ENCODE results near the gene GJD4. TPM values are rescaled to one million over a fixed set of nuclear protein-coding genes. Genes with fewer than 3 reads are reported as not detected.
A peak's percentile ranks its signal among the peaks of the same experiment; 100 is the strongest.

The GJD4 gene
- polyA plus RNA-seq, 1 donor from 2014 or later, result not detected

DNA sequence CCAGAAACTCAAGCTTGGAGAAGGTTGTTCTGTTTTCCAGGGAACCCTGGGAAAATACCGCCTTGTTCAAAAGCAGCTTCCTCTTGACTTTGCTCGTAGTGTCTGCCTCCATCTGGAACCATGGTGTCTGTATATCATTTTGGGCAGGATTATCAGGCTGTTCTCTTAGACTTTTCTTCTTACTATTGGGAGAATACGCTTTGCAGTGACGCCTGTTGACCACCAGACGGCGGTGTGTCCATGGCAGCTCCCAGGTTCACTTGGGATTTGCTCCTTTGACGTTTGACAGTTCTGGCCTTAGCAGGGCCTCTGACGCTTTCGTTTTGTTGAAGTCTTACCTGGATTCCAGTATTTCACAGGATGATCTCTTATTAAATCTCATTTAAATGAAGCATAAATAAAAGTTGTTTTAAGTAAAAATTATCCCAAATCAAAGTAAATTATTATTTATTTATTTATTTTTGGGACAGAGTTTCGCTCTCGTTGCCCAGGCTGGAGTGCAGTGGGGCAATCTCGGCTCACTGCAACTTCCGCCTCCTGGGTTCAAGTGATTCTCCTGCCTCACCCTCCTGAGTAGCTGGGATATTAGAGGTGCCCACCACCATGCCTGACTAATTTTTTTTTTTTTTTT lies 41.8 kb upstream of the GJD4 start:
- no peaks in the 10 kb centered on the region for H3K9me2 ChIP-seq (ENCODE audit: insufficient read depth, low read length)
- H3K79me2 ChIP-seq (replicated peaks; ENCODE audit: insufficient read depth, low read length), result no peaks in the 10 kb centered on the region
- H3F3A ChIP-seq (ENCODE audit: insufficient read depth, low read length, poor library complexity, severe bottlenecking), result no peaks in the 10 kb centered on the region
- H3K9ac ChIP-seq (ENCODE audit: low read length), result no peak overlapping the region
- no peaks in the 10 kb centered on the region for H3K36me3 ChIP-seq (ENCODE audit: insufficient read depth, low read length)
- H3K27ac ChIP-seq (ENCODE audit: low read length), result no peak overlapping the region
- H4K20me1 ChIP-seq (ENCODE audit: insufficient read depth), result no peaks in the 10 kb centered on the region
- H2AFZ ChIP-seq (ENCODE audit: low read depth, low read length), result no peak overlapping the region
- no peak overlapping the region for H3K4me2 ChIP-seq (ENCODE audit: low read length)
- no peaks in the 10 kb centered on the region for H3K27me3 ChIP-seq (ENCODE audit: insufficient read depth, low read depth, low read length)
- TF ChIP-seq RAD21 (conservative IDR thresholded peaks at IDR 0.05), result peak; percentile 69
- TF ChIP-seq SMC3 (conservative IDR thresholded peaks at IDR 0.05; ENCODE audit: poor library complexity), result peak; percentile 78
- TF ChIP-seq, protein P1, sequence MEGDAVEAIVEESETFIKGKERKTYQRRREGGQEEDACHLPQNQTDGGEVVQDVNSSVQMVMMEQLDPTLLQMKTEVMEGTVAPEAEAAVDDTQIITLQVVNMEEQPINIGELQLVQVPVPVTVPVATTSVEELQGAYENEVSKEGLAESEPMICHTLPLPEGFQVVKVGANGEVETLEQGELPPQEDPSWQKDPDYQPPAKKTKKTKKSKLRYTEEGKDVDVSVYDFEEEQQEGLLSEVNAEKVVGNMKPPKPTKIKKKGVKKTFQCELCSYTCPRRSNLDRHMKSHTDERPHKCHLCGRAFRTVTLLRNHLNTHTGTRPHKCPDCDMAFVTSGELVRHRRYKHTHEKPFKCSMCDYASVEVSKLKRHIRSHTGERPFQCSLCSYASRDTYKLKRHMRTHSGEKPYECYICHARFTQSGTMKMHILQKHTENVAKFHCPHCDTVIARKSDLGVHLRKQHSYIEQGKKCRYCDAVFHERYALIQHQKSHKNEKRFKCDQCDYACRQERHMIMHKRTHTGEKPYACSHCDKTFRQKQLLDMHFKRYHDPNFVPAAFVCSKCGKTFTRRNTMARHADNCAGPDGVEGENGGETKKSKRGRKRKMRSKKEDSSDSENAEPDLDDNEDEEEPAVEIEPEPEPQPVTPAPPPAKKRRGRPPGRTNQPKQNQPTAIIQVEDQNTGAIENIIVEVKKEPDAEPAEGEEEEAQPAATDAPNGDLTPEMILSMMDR (IDR thresholded peaks at IDR 0.05; ENCODE audit: poor library complexity, severe bottlenecking), result peak; percentile 76
- no peak for TF ChIP-seq MXI1 (conservative IDR thresholded peaks at IDR 0.05; ENCODE audit: poor library complexity, severe bottlenecking)
- no peaks in the 10 kb centered on the region for H3K9me3 ChIP-seq (ENCODE audit: low read length)
- H3K4me3 ChIP-seq (ENCODE audit: low read length), result no peak overlapping the region

DNA sequence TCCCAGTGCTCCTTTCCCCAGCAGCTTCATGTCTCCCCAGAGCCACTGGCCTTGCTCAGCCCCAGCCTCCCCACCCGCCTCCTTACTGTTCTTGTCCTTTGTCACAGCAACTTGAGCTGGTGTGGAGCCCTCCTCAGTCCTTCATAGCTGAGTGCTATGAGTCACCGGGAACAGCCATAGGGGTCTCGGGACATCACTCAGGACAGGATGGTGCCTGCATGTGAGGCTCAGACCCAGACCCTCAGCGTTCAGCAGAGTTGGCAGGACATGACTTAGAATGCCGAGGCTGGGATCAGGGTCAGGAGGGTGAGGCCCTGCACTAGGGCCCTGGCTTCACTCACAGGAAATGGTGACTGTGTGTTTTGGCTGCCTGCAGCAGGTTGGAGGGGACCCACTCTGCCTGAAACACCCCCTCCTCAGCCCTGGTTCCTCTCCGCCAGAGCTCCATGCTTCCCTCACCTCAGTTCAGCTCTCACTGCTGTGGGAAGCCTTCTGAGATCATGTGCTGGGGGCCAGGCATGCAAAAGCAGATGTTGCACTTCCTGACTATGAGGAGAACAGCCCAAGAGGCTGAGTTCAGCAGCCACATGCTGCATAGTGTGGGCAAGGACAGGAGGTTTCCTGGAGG lies 40.7 kb upstream of the GJD4 start:
- Histone ChIP-seq H3K79me2 (replicated peaks; ENCODE audit: insufficient read depth, low read length) (no peaks in the 10 kb centered on the region), H3K9me3 (ENCODE audit: low read length) (no peaks in the 10 kb centered on the region), H3K4me2 (ENCODE audit: low read length) (no peak overlapping the region), H3K27me3 (ENCODE audit: insufficient read depth, low read depth, low read length) (no peaks in the 10 kb centered on the region), H3K4me3 (ENCODE audit: low read length) (no peak overlapping the region), H4K20me1 (ENCODE audit: insufficient read depth) (no peaks in the 10 kb centered on the region), H2AFZ (ENCODE audit: low read depth, low read length) (no peak overlapping the region), H3K9ac (ENCODE audit: low read length) (no peak overlapping the region), H3K27ac (ENCODE audit: low read length) (no peak overlapping the region), H3K36me3 (ENCODE audit: insufficient read depth, low read length) (no peaks in the 10 kb centered on the region), H3K9me2 (ENCODE audit: insufficient read depth, low read length) (no peaks in the 10 kb centered on the region), H3F3A (ENCODE audit: insufficient read depth, low read length, poor library complexity, severe bottlenecking) (no peaks in the 10 kb centered on the region)
- TF ChIP-seq SMC3 (conservative IDR thresholded peaks at IDR 0.05; ENCODE audit: poor library complexity), result no peak
- no peak for TF ChIP-seq MXI1 (conservative IDR thresholded peaks at IDR 0.05; ENCODE audit: poor library complexity, severe bottlenecking)
- TF ChIP-seq, protein P2, sequence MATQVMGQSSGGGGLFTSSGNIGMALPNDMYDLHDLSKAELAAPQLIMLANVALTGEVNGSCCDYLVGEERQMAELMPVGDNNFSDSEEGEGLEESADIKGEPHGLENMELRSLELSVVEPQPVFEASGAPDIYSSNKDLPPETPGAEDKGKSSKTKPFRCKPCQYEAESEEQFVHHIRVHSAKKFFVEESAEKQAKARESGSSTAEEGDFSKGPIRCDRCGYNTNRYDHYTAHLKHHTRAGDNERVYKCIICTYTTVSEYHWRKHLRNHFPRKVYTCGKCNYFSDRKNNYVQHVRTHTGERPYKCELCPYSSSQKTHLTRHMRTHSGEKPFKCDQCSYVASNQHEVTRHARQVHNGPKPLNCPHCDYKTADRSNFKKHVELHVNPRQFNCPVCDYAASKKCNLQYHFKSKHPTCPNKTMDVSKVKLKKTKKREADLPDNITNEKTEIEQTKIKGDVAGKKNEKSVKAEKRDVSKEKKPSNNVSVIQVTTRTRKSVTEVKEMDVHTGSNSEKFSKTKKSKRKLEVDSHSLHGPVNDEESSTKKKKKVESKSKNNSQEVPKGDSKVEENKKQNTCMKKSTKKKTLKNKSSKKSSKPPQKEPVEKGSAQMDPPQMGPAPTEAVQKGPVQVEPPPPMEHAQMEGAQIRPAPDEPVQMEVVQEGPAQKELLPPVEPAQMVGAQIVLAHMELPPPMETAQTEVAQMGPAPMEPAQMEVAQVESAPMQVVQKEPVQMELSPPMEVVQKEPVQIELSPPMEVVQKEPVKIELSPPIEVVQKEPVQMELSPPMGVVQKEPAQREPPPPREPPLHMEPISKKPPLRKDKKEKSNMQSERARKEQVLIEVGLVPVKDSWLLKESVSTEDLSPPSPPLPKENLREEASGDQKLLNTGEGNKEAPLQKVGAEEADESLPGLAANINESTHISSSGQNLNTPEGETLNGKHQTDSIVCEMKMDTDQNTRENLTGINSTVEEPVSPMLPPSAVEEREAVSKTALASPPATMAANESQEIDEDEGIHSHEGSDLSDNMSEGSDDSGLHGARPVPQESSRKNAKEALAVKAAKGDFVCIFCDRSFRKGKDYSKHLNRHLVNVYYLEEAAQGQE (IDR thresholded peaks at IDR 0.05; ENCODE audit: borderline replicate concordance), result no peak
- no peak for TF ChIP-seq EZH2 (IDR thresholded peaks at IDR 0.05; ENCODE audit: borderline replicate concordance, insufficient read depth, low read length, poor library complexity, severe bottlenecking)
- TF ChIP-seq TAF1 (IDR thresholded peaks at IDR 0.05; ENCODE audit: low read depth), result no peak
- no peak for TF ChIP-seq RAD21 (conservative IDR thresholded peaks at IDR 0.05)
- no peak for TF ChIP-seq POLR2AphosphoS5 (IDR thresholded peaks at IDR 0.05)
- TF ChIP-seq, protein P1 (IDR thresholded peaks at IDR 0.05; ENCODE audit: poor library complexity, severe bottlenecking), result no peak
- no peak for TF ChIP-seq EP300 (conservative IDR thresholded peaks at IDR 0.05; ENCODE audit: poor library complexity, severe bottlenecking)

Measured in neural cell (in vitro differentiated cells).